A549 (cell line): ENCODE data around the gene CHMP4A. TPM values are rescaled to one million over a fixed set of nuclear protein-coding genes. Genes with fewer than 3 reads are reported as not detected.

Experiments
- ATAC-seq, 2 experiments: fragments of 200-7000 bp in 1 of 2; fragments of >200 bp in 1 of 2; cut with Nextera tagmentation in 1 of 2; cut with Tn5 transposase in 1 of 2; 3 replicates each; pipeline versions ENCODE4 v1.8.0 to v1.9.1; 2018 to 2020; ENCODE audit warnings: mild to moderate bottlenecking in 1 of 2, moderate library complexity in 1 of 2
- CTCF ChIA-PET: fragments of 300-600 bp; sonication (Branson Sonifier 250); formaldehyde crosslinking; extraction: SDS; loops from one replicate; lab custom pipeline; 2021; ENCODE audit warnings: antibody characterized with exemption, inconsistent platforms; lab: Yijun Ruan, JAX
- POLR2A ChIA-PET: fragments of 350-600 bp; formaldehyde crosslinking; extraction: SDS; loops from one replicate; lab custom pipeline; 2021; ENCODE audit warnings: antibody characterized with exemption, inconsistent platforms; lab: Yijun Ruan, JAX
- DNase-seq, 2 experiments: peaks; one replicate each; pipeline versions ENCODE4 v3.0.0 to v3.0.0-alpha.2; 2011 to 2016; ENCODE audit warnings: low read depth in 1 of 2, low spot score in 1 of 2
- FAIRE-seq: peaks from 2 replicates; lab custom pipeline; 2011; peaks lifted over from hg19 to GRCh38; lab: Jason Lieb, UNC
- H3K27ac ChIP-seq, 2 experiments: fragments of >200 bp; sonication (Bioruptor Twin); formaldehyde crosslinking; 3 replicates each; pipeline ENCODE4 v1.5.1; 2016 to 2017
- H3K4me1 ChIP-seq: fragments of >200 bp; sonication (Bioruptor Twin); formaldehyde crosslinking; 3 replicates; pipeline ENCODE4 v1.6.1; 2016
- H3K4me2 ChIP-seq: fragments of >200 bp; sonication (Bioruptor Twin); formaldehyde crosslinking; 3 replicates; pipeline ENCODE4 v1.6.1; 2016
- H3K4me3 ChIP-seq: fragments of >200 bp; sonication (Bioruptor Twin); formaldehyde crosslinking; 3 replicates; pipeline ENCODE4 v1.5.1; 2016
- H3K9me3 ChIP-seq: fragments of >200 bp; sonication (Bioruptor Twin); formaldehyde crosslinking; 3 replicates; pipeline ENCODE4 v1.6.1; 2016
- BHLHE40 ChIP-seq: IDR thresholded peaks from 2 replicates; pipeline ENCODE4 v1.6.1; 2012; ENCODE audit warnings: low read depth, low read length, inconsistent platforms
- CBX2 ChIP-seq: fragments of 200-600 bp; sonication (generic); IDR thresholded peaks from 2 replicates; pipeline ENCODE4 v1.6.1; 2016; ENCODE audit warnings: low read depth, mild to moderate bottlenecking, borderline replicate concordance
- CEBPB ChIP-seq, 2 experiments: fragments of >200 bp in 1 of 2; sonication (Bioruptor Twin) in 1 of 2; formaldehyde crosslinking in 1 of 2; IDR thresholded peaks; 2 replicates each; pipeline ENCODE4 v1.6.1; 2012 to 2016
- CHD4 ChIP-seq: fragments of 200-600 bp; sonication (generic); IDR thresholded peaks from 2 replicates; pipeline ENCODE4 v1.6.1; 2016; ENCODE audit warnings: antibody characterized with exemption, mild to moderate bottlenecking, borderline replicate concordance
- E2F6 ChIP-seq: IDR thresholded peaks from 2 replicates; pipeline ENCODE4 v1.6.1; 2012; ENCODE audit warnings: low read depth, borderline replicate concordance
- EHF ChIP-seq: fragments of 250-450 bp; sonication (Bioruptor Pico); IDR thresholded peaks from 2 replicates; pipeline ENCODE4 v1.5.0; 2020; ENCODE audit warnings: mild to moderate bottlenecking
- ESRRA ChIP-seq: fragments of 150-350 bp; IDR thresholded peaks from 2 replicates; pipeline ENCODE4 v1.6.1; 2014; ENCODE audit warnings: mild to moderate bottlenecking, low read length, borderline replicate concordance
- FOSB ChIP-seq: fragments of 250-450 bp; sonication (Bioruptor Pico); IDR thresholded peaks from 2 replicates; pipeline ENCODE4 v1.5.0; 2020; ENCODE audit warnings: mild to moderate bottlenecking, moderate library complexity
- HES2 ChIP-seq: fragments of >200 bp; sonication (Bioruptor Twin); formaldehyde crosslinking; IDR thresholded peaks from 2 replicates; pipeline ENCODE4 v1.6.1; 2016
- HOXB13 ChIP-seq: fragments of 250-450 bp; sonication (Bioruptor Pico); IDR thresholded peaks from 2 replicates; pipeline ENCODE4 v1.5.0; 2020; ENCODE audit warnings: low read depth, mild to moderate bottlenecking, moderate library complexity
- HOXB5 ChIP-seq: fragments of 250-450 bp; sonication (Bioruptor Pico); IDR thresholded peaks from 2 replicates; pipeline ENCODE4 v1.5.0; 2020; ENCODE audit warnings: mild to moderate bottlenecking, moderate library complexity
- JUN ChIP-seq, 2 experiments: fragments of >200 bp; sonication (Bioruptor Twin); formaldehyde crosslinking; IDR thresholded peaks; 2 replicates in 1 of 2; 3 replicates in 1 of 2; pipeline ENCODE4 v1.6.1; 2016 to 2017
- KDM5A ChIP-seq: fragments of 200-600 bp; sonication (generic); IDR thresholded peaks from 2 replicates; pipeline ENCODE4 v1.6.1; 2016; ENCODE audit warnings: antibody characterized with exemption, mild to moderate bottlenecking
- MAFK ChIP-seq: fragments of 450-650 bp; IDR thresholded peaks from 2 replicates; pipeline ENCODE4 v1.6.1; 2014; ENCODE audit not compliant: partially characterized antibody
- MAZ ChIP-seq: fragments of 150-350 bp; IDR thresholded peaks from 2 replicates; pipeline ENCODE4 v1.6.1; 2014; ENCODE audit warnings: antibody characterized with exemption, low read depth, low read length, borderline replicate concordance
- NFE2L2 ChIP-seq: fragments of 150-350 bp; conservative IDR thresholded peaks from 2 replicates; pipeline ENCODE4 v1.6.1; 2014; ENCODE audit warnings: low read length
- NPAS2 ChIP-seq: fragments of 250-450 bp; sonication (Bioruptor Pico); IDR thresholded peaks from 2 replicates; pipeline ENCODE4 v1.8.0; 2022; ENCODE audit warnings: mild to moderate bottlenecking, moderate library complexity, borderline replicate concordance
- NR3C1 ChIP-seq: fragments of >200 bp; sonication (Bioruptor Twin); formaldehyde crosslinking; IDR thresholded peaks from 3 replicates; pipeline ENCODE4 v1.6.1; 2017
- PHF8 ChIP-seq: fragments of 200-600 bp; sonication (generic); IDR thresholded peaks from 2 replicates; pipeline ENCODE4 v1.6.1; 2016; ENCODE audit warnings: low read depth, mild to moderate bottlenecking, antibody characterized with exemption, moderate library complexity, borderline replicate concordance
- POLR2A ChIP-seq: IDR thresholded peaks from 2 replicates; pipeline ENCODE4 v1.6.1; 2012; ENCODE audit warnings: mild to moderate bottlenecking, low read length
- RAD21 ChIP-seq, 2 experiments: fragments of >200 bp in 1 of 2; sonication (Bioruptor Twin) in 1 of 2; formaldehyde crosslinking in 1 of 2; IDR thresholded peaks in 1 of 2; conservative IDR thresholded peaks in 1 of 2; 2 replicates in 1 of 2; 3 replicates in 1 of 2; pipeline ENCODE4 v1.6.1; 2012 to 2018; ENCODE audit warnings: inconsistent platforms in 1 of 2
- RARB ChIP-seq: fragments of 250-450 bp; sonication (Bioruptor Pico); IDR thresholded peaks from 2 replicates; pipeline ENCODE4 v1.8.0; 2021; ENCODE audit warnings: mild to moderate bottlenecking, moderate library complexity
- RCOR1 ChIP-seq: fragments of 150-350 bp; IDR thresholded peaks from 2 replicates; pipeline ENCODE4 v1.6.1; 2014; ENCODE audit warnings: antibody characterized with exemption, low read length, low read depth
- RFX5 ChIP-seq: fragments of 450-650 bp; IDR thresholded peaks from 2 replicates; pipeline ENCODE4 v1.7.1; 2014; ENCODE audit warnings: antibody characterized with exemption, mild to moderate bottlenecking, moderate library complexity
- RNF2 ChIP-seq: fragments of 200-600 bp; sonication (generic); IDR thresholded peaks from 2 replicates; pipeline ENCODE4 v1.6.1; 2016; ENCODE audit warnings: low read depth, mild to moderate bottlenecking, antibody characterized with exemption, moderate library complexity, borderline replicate concordance
- TP53 ChIP-seq: fragments of 250-450 bp; sonication (Bioruptor Pico); IDR thresholded peaks from 2 replicates; pipeline ENCODE4 v1.5.0; 2021; ENCODE audit warnings: mild to moderate bottlenecking, moderate library complexity
- ZFP36 ChIP-seq: fragments of 450-650 bp; IDR thresholded peaks from 2 replicates; pipeline ENCODE4 v1.6.1; 2014; ENCODE audit warnings: borderline replicate concordance; ENCODE audit not compliant: partially characterized antibody
- WGBS: methylation state at CpG from one replicate; pipeline ENCODE4 v1.1.6; 2017; ENCODE audit errors: missing lambda C conversion rate; 5-methylcytosine and 5-hydroxymethylcytosine counted together
- polyA plus RNA-seq, 4 experiments: library from polyadenylated mRNA; depleted of rRNA in 3 of 4; stranded (reverse); fragments of >200 nt; fragmentation: RNase III in 1 of 4; extraction: RNeasy Plus Mini Kit Qiagen cat#74134 plus additional on column Dnase treatment in 1 of 4; gene quantifications; 2 replicates in 3 of 4; 3 replicates in 1 of 4; pipeline ENCODE4 v1.2.3, GENCODE V29; 2011 to 2017
- TF ChIP-seq, protein P1 (sequence below): fragments of >200 bp; sonication (Bioruptor Twin); formaldehyde crosslinking; IDR thresholded peaks from 3 replicates; pipeline ENCODE4 v1.6.1; 2016
- TF ChIP-seq, protein P2 (sequence below): IDR thresholded peaks from 2 replicates; pipeline ENCODE4 v1.6.1; 2012
- TF ChIP-seq, protein P3 (sequence below): IDR thresholded peaks from 2 replicates; pipeline ENCODE4 v1.6.1; 2012
- TF ChIP-seq, protein P4 (sequence below): fragments of 200-600 bp; sonication (generic); IDR thresholded peaks from 2 replicates; pipeline ENCODE4 v1.6.1; 2016; ENCODE audit warnings: antibody characterized with exemption, mild to moderate bottlenecking, moderate library complexity

The CHMP4A gene
- polyA plus RNA-seq, 2 of the 4 experiments (the other 2 are of a cell fraction), result 102 to 112 TPM

DNA sequence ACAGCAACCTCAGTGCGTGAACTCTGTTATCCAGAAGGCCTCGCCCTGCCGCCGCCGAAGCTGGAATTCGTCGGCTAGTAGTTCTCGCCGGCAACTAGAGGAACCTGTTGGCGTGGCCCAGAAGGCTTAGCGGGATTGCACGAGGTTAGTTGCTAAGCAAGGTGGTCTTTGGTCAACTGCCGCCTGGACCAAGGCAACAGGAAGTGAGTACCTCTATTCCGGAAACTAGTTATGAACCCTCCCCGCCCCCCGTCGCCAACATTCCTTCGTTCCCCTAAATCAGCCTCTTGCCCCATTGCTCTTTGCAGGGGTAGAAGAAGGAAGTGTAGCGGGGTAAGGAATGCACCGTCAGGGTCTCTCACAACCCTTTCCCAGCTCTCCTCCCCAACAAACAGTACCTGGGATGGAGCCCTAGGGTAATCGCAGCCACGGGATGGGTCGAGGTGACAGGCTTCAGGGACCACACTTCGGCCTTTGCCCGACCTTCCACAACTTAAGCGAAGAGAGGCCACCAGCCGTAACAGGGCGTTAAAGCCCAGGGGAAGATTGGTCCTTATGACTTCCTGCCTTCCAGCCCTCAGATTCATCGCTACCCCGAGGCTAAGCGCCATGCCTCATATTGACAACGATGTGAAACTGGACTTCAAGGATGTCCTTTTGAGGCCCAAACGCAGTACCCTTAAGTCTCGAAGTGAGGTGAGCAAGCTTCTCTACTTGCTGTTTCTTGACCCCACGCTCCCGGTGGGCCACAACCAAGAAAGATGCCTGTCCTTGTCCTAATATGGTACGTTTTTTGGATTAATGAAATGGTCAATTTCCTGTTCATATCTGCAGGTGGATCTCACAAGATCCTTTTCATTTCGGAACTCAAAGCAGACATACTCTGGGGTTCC, 19.6 kb upstream of the CHMP4A start, which contains the start of gene GMPR2:
GMPR2 (plus strand) TSS at position 285 of the 893 bp plus-strand sequence; CDS start at position 610, 325 bp downstream.
- DNase-seq (peak in 1 of 2 experiments; percentile 68), FAIRE-seq (no peak)

GRCh38 chr14:24232121-24232644, 18.9 kb upstream of the CHMP4A start, which contains the start of gene NEDD8:
Gene NEDD8 (minus strand): TSS chr14:24232367. CDS start chr14:24232267, 100 bp downstream.
- WGBS, result 0% methylated on average over 17 of the region's 30 CpGs
- CTCF ChIA-PET, result interaction anchor here (0.5 to 1.9 kb wide), 3 partner anchors 8 to 65 kb away, joined by 3 to 12 read pairs (median 4); partner anchors contain the start of gene TINF2
- H3K4me3 ChIP-seq, result peak within 1 kb of the TSS; percentile 73
- no peaks in the 10 kb centered on the region for H3K9me3 ChIP-seq
- H3K4me2 ChIP-seq, result peak within 1 kb of the TSS; percentile 94
- FAIRE-seq (no peak), ATAC-seq (peak; percentile 91 to 92), DNase-seq (peak; percentile 89 to 92)
- peak within 1 kb of the TSS; percentile 85 to 96 for H3K27ac ChIP-seq
- POLR2A ChIA-PET, result interaction anchor here (0.7 to 1.0 kb wide), 2 partner anchors 10 to 42 kb away, joined by 5 to 7 read pairs; partner anchors contain the start of gene TINF2
- H3K4me1 ChIP-seq, result peaks cover 18% of the 10 kb centered on the region
- TF ChIP-seq POLR2A, result peak; percentile 73
- TF ChIP-seq E2F6, result peak; percentile 48; the same call in 1 of the 2 replicates
- TF ChIP-seq, protein P1, sequence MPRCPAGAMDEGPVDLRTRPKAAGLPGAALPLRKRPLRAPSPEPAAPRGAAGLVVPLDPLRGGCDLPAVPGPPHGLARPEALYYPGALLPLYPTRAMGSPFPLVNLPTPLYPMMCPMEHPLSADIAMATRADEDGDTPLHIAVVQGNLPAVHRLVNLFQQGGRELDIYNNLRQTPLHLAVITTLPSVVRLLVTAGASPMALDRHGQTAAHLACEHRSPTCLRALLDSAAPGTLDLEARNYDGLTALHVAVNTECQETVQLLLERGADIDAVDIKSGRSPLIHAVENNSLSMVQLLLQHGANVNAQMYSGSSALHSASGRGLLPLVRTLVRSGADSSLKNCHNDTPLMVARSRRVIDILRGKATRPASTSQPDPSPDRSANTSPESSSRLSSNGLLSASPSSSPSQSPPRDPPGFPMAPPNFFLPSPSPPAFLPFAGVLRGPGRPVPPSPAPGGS, result 0 out of 3 replicates have a peak, but pooled peaks have one; percentile 18
- TF ChIP-seq, protein P2, sequence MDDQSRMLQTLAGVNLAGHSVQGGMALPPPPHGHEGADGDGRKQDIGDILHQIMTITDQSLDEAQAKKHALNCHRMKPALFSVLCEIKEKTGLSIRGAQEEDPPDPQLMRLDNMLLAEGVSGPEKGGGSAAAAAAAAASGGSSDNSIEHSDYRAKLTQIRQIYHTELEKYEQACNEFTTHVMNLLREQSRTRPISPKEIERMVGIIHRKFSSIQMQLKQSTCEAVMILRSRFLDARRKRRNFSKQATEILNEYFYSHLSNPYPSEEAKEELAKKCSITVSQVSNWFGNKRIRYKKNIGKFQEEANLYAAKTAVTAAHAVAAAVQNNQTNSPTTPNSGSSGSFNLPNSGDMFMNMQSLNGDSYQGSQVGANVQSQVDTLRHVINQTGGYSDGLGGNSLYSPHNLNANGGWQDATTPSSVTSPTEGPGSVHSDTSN, result peak; percentile 43; the same call in 1 of the 2 replicates
- TF ChIP-seq EHF (CRISPR knock-in tag), result no peak
- TF ChIP-seq KDM5A, result 0 out of 2 replicates have a peak, but pooled peaks have one; percentile 30
- peak in 1 of 2 experiments; percentile 37; a peak in 1 of 4 replicates for TF ChIP-seq CEBPB (IDR thresholded peaks at IDR 0.05)
- TF ChIP-seq BHLHE40, result no peak
- TF ChIP-seq JUN (IDR thresholded peaks at IDR 0.05), result peak in 1 of 2 experiments; percentile 78; a peak in 4 of 5 replicates

More for the DNA sequence above, 19.6 kb upstream of the CHMP4A start, which contains the start of gene GMPR2:
- H3K4me1 ChIP-seq, result peaks cover 18% of the 10 kb centered on the region
- TF ChIP-seq NR3C1 (no peak), RARB (CRISPR knock-in tag) (no peak), RCOR1 (no peak), CBX2 (no peak), MAZ (no peak), JUN (IDR thresholded peaks at IDR 0.05) (peak; percentile 44 to 51; a peak in 3 of 5 replicates), ZFP36 (no peak), ESRRA (no peak), NFE2L2 (no peak), RFX5 (no peak), NPAS2 (CRISPR knock-in tag) (no peak), HOXB5 (CRISPR knock-in tag) (no peak), TP53 (CRISPR knock-in tag) (0 out of 2 replicates have a peak, but pooled peaks have one; percentile 38), FOSB (CRISPR knock-in tag) (no peak), HES2 (no peak), CEBPB (IDR thresholded peaks at IDR 0.05) (no peak), POLR2A (no peak; the same call in 1 of the 2 replicates), CHD4 (no peak), MAFK (no peak), RAD21 (conservative IDR thresholded peaks at IDR 0.05 in 1 of 2, IDR thresholded peaks at IDR 0.05 in 1 of 2) (no peak), HOXB13 (CRISPR knock-in tag) (0 out of 2 replicates have a peak, but pooled peaks have one; percentile 21), PHF8 (peak; percentile 34; the same call in 1 of the 2 replicates), RNF2 (no peak)
- TF ChIP-seq, protein P3, sequence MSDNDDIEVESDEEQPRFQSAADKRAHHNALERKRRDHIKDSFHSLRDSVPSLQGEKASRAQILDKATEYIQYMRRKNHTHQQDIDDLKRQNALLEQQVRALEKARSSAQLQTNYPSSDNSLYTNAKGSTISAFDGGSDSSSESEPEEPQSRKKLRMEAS, result peak; percentile 64
- TF ChIP-seq, protein P1, result no peak
- TF ChIP-seq, protein P4, sequence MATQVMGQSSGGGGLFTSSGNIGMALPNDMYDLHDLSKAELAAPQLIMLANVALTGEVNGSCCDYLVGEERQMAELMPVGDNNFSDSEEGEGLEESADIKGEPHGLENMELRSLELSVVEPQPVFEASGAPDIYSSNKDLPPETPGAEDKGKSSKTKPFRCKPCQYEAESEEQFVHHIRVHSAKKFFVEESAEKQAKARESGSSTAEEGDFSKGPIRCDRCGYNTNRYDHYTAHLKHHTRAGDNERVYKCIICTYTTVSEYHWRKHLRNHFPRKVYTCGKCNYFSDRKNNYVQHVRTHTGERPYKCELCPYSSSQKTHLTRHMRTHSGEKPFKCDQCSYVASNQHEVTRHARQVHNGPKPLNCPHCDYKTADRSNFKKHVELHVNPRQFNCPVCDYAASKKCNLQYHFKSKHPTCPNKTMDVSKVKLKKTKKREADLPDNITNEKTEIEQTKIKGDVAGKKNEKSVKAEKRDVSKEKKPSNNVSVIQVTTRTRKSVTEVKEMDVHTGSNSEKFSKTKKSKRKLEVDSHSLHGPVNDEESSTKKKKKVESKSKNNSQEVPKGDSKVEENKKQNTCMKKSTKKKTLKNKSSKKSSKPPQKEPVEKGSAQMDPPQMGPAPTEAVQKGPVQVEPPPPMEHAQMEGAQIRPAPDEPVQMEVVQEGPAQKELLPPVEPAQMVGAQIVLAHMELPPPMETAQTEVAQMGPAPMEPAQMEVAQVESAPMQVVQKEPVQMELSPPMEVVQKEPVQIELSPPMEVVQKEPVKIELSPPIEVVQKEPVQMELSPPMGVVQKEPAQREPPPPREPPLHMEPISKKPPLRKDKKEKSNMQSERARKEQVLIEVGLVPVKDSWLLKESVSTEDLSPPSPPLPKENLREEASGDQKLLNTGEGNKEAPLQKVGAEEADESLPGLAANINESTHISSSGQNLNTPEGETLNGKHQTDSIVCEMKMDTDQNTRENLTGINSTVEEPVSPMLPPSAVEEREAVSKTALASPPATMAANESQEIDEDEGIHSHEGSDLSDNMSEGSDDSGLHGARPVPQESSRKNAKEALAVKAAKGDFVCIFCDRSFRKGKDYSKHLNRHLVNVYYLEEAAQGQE, result no peak
- ATAC-seq, result peak; percentile 80 to 82
- H3K4me2 ChIP-seq, result peak within 1 kb of the TSS; percentile 94
- H3K9me3 ChIP-seq, result no peaks in the 10 kb centered on the region
- H3K4me3 ChIP-seq, result peak within 1 kb of the TSS; percentile 73
- ChIA-PET POLR2A (interaction anchor here (1.0 kb wide), 1 partner anchor 9 kb away, joined by 5 read pairs; the partner anchor contains the start of gene TINF2), CTCF (interaction anchor here (0.5 to 1.9 kb wide), 5 partner anchors 9 to 64 kb away, joined by 3 to 12 read pairs (median 4); partner anchors contain the start of genes MDP1, RABGGTA and TINF2)
- 7% methylated on average over 26 of the region's 38 CpGs for WGBS
- peak within 1 kb of the TSS; percentile 85 to 96 for H3K27ac ChIP-seq
